ENCODE results near the gene DENND4A.
"Not testable (repeated sequence)": the region's sequence is repeated elsewhere in the genome, so short reads cannot be mapped to it uniquely, and the experiment has no call there.

DENND4A gene

GRCh38 chr15:65787260-65787659 is 4.8 kb downstream of the DENND4A start:
- DNase-seq, result no peak

- no peak for DNase-seq
These were observed 6.9 kb downstream of the DENND4A start for GRCh38 chr15:65785151-65785550.

GRCh38 chr15:65783872-65784271 is 8.2 kb downstream of the DENND4A start:
- DNase-seq, result no peak

GRCh38 chr15:65782096-65782495 is 10.0 kb downstream of the DENND4A start:
- no peak for DNase-seq

- DNase-seq, result not testable (repeated sequence)
These were observed 13.4 kb downstream of the DENND4A start for GRCh38 chr15:65778701-65779100.

- no peak for DNase-seq
These were observed 13.8 kb downstream of the DENND4A start for GRCh38 chr15:65778269-65778668.

GRCh38 chr15:65777843-65778242 is 14.2 kb downstream of the DENND4A start:
- DNase-seq, result no peak

GRCh38 chr15:65777053-65777452 is 15.0 kb downstream of the DENND4A start:
- no peak for DNase-seq

- no peak for DNase-seq
These were observed 18.5 kb downstream of the DENND4A start for GRCh38 chr15:65773386-65774111.

- no peak for DNase-seq
These were observed 19.2 kb downstream of the DENND4A start for GRCh38 chr15:65772930-65773329.

- DNase-seq, result no peak
These were observed 20.2 kb downstream of the DENND4A start for GRCh38 chr15:65771870-65772269.

- DNase-seq, result no peak
These were observed 22.6 kb downstream of the DENND4A start for GRCh38 chr15:65769482-65769881.

- no peak for DNase-seq
These were observed 24.2 kb downstream of the DENND4A start for GRCh38 chr15:65767895-65768294.

GRCh38 chr15:65767264-65767595 is 24.9 kb downstream of the DENND4A start:
- DNase-seq, result no peak

- no peak for DNase-seq
These were observed 25.4 kb downstream of the DENND4A start for GRCh38 chr15:65766422-65767263.

GRCh38 chr15:65765106-65765505 is 27.0 kb downstream of the DENND4A start:
- no peak for DNase-seq

GRCh38 chr15:65762914-65763787 is 28.9 kb downstream of the DENND4A start:
- DNase-seq, result no peak

GRCh38 chr15:65762399-65762798 is 29.7 kb downstream of the DENND4A start:
- no peak for DNase-seq

- no peak for DNase-seq
These were observed 30.7 kb downstream of the DENND4A start for GRCh38 chr15:65761210-65761926.

GRCh38 chr15:65759441-65759840 is 32.7 kb downstream of the DENND4A start:
- no peak for DNase-seq

- DNase-seq, result no peak
These were observed 33.9 kb downstream of the DENND4A start for GRCh38 chr15:65758242-65758641.

- no peak for DNase-seq
These were observed 34.8 kb downstream of the DENND4A start for GRCh38 chr15:65757256-65757655.

All from NCI-H1930 (cell line).